Thoracic aorta (tissue), 2 donors: ENCODE measurements around the gene PDPR. TPM values are rescaled to one million over a fixed set of nuclear protein-coding genes. Genes with fewer than 3 reads are reported as not detected.
A peak's percentile ranks its signal among the peaks of the same experiment; 100 is the strongest.
"Not testable (repeated sequence)": the region's sequence is repeated elsewhere in the genome, so short reads cannot be mapped to it uniquely, and the experiment has no call there.

Experiments used
- ATAC-seq: fragments of 150-250 bp; one replicate; pipeline ENCODE4 v1.8.0; 2017; ENCODE audit warnings: low read depth; ENCODE audit not compliant: insufficient number of reproducible peaks, low FRiP score
- DNase-seq: peaks from one replicate; pipeline ENCODE4 v3.0.0-alpha.2; 2020; ENCODE audit warnings: low spot score
- H3K27ac ChIP-seq, 2 donors: fragments of 200-600 bp; sonication (generic); 1 replicate in 1 of 2; 2 replicates in 1 of 2; pipeline ENCODE4 v1.5.1; 2016; ENCODE audit warnings: mild to moderate bottlenecking in 2 of 2, moderate library complexity in 2 of 2
- H3K27me3 ChIP-seq: fragments of 200-600 bp; sonication (generic); replicated peaks from 2 replicates; pipeline ENCODE4 v1.6.0; 2016; ENCODE audit warnings: mild to moderate bottlenecking; ENCODE audit not compliant: insufficient read depth
- H3K36me3 ChIP-seq: fragments of 200-600 bp; sonication (generic); one replicate; pipeline ENCODE4 v1.5.1; 2016
- H3K4me1 ChIP-seq, 2 donors: fragments of 200-600 bp; sonication (generic); 1 replicate in 1 of 2; 2 replicates in 1 of 2; pipeline versions ENCODE4 v1.5.1 to v1.6.0; 2016; ENCODE audit warnings: low read depth in 2 of 2, mild to moderate bottlenecking in 1 of 2; ENCODE audit not compliant: control insufficient read depth in 1 of 2
- H3K4me3 ChIP-seq: fragments of 200-600 bp; sonication (generic); 2 replicates; pipeline ENCODE4 v1.5.1; 2016; ENCODE audit warnings: mild to moderate bottlenecking
- H3K9me3 ChIP-seq: fragments of 200-600 bp; sonication (generic); 2 replicates; pipeline ENCODE4 v1.5.1; 2016
- total RNA-seq, 2 donors: library from RNA; depleted of rRNA; stranded (reverse); fragments of >200 nt; gene quantifications; one replicate each; pipeline versions ENCODE4 v1.1.0 to v1.2.3, GENCODE V29; 2016

PDPR gene
- total RNA-seq, 2 donors from 2014 or later: 38.0 to 44.6 TPM

- H3K4me1 ChIP-seq, H3K4me3 ChIP-seq, ATAC-seq, H3K36me3 ChIP-seq, DNase-seq, H3K9me3 ChIP-seq, H3K27me3 ChIP-seq, H3K27ac ChIP-seq: not testable (repeated sequence)
These were observed 23.0 kb upstream of the PDPR start for GRCh38 chr16:70091104-70091503.

GRCh38 chr16:70094096-70094495 lies 20.0 kb upstream of the PDPR start:
- H3K4me3 ChIP-seq, ATAC-seq: not testable (repeated sequence)

GRCh38 chr16:70109583-70110279 lies 4.4 kb upstream of the PDPR start:
- not testable (repeated sequence) for ATAC-seq, H3K4me3 ChIP-seq, H3K9me3 ChIP-seq, H3K27me3 ChIP-seq, H3K27ac ChIP-seq, H3K4me1 ChIP-seq, H3K36me3 ChIP-seq, DNase-seq

More at GRCh38 chr16:70094096-70094495, 20.0 kb upstream of the PDPR start:
- DNase-seq, H3K27me3 ChIP-seq, H3K27ac ChIP-seq, H3K4me1 ChIP-seq, H3K36me3 ChIP-seq, H3K9me3 ChIP-seq: not testable (repeated sequence)

- ATAC-seq: not testable (repeated sequence)
These were observed 2.0 kb upstream of the PDPR start for GRCh38 chr16:70112162-70112561.

GRCh38 chr16:70113599-70113981 lies 542 bp upstream of the PDPR start:
- ATAC-seq: peak; percentile 35
- peaks cover 5 to 21% of the 10 kb centered on the region in 2 donors for H3K4me1 ChIP-seq
- not testable (repeated sequence) for DNase-seq, H3K27me3 ChIP-seq, H3K9me3 ChIP-seq, H3K36me3 ChIP-seq
- H3K4me3 ChIP-seq: peak overlapping the region; percentile 78
- H3K27ac ChIP-seq: peak overlapping the region; percentile 64 to 69

More at GRCh38 chr16:70112162-70112561, 2.0 kb upstream of the PDPR start:
- not testable (repeated sequence) for H3K9me3 ChIP-seq, H3K27me3 ChIP-seq, H3K27ac ChIP-seq, H3K36me3 ChIP-seq, H3K4me3 ChIP-seq, DNase-seq
- peaks cover 5 to 16% of the 10 kb centered on the region in 2 donors for H3K4me1 ChIP-seq

- H3K4me1 ChIP-seq: peaks cover 5 to 21% of the 10 kb centered on the region in 2 donors
- not testable (repeated sequence) for H3K27ac ChIP-seq, H3K4me3 ChIP-seq, H3K27me3 ChIP-seq, DNase-seq, H3K9me3 ChIP-seq, ATAC-seq
- H3K36me3 ChIP-seq: peaks cover 14% of the 10 kb centered on the region
These were observed 4.2 kb downstream of the PDPR start for GRCh38 chr16:70118354-70118753.

- H3K27me3 ChIP-seq, H3K27ac ChIP-seq, H3K9me3 ChIP-seq, H3K4me3 ChIP-seq, DNase-seq, ATAC-seq: not testable (repeated sequence)
- H3K4me1 ChIP-seq: peaks cover 5 to 21% of the 10 kb centered on the region in 2 donors
- H3K36me3 ChIP-seq: peaks cover 18% of the 10 kb centered on the region
These were observed 4.6 kb downstream of the PDPR start for GRCh38 chr16:70118776-70119175.

GRCh38 chr16:70120398-70120797 lies 6.3 kb downstream of the PDPR start:
- peaks cover under 1 to 14% of the 10 kb centered on the region in 2 donors for H3K4me1 ChIP-seq
- peaks cover 28% of the 10 kb centered on the region for H3K36me3 ChIP-seq
- not testable (repeated sequence) for H3K4me3 ChIP-seq, DNase-seq, H3K9me3 ChIP-seq, H3K27ac ChIP-seq, ATAC-seq, H3K27me3 ChIP-seq

GRCh38 chr16:70123822-70124221 lies 9.7 kb downstream of the PDPR start:
- not testable (repeated sequence) for DNase-seq, H3K9me3 ChIP-seq, H3K27ac ChIP-seq, H3K27me3 ChIP-seq, H3K4me1 ChIP-seq, H3K4me3 ChIP-seq, ATAC-seq
- peaks cover 56% of the 10 kb centered on the region for H3K36me3 ChIP-seq

GRCh38 chr16:70126226-70126625 lies 12.1 kb downstream of the PDPR start:
- H3K4me1 ChIP-seq, ATAC-seq, H3K27me3 ChIP-seq, DNase-seq, H3K9me3 ChIP-seq, H3K27ac ChIP-seq, H3K4me3 ChIP-seq: not testable (repeated sequence)
- peaks cover 80% of the 10 kb centered on the region for H3K36me3 ChIP-seq

- ATAC-seq, H3K27me3 ChIP-seq, H3K27ac ChIP-seq, H3K4me1 ChIP-seq, DNase-seq, H3K9me3 ChIP-seq, H3K4me3 ChIP-seq: not testable (repeated sequence)
- peaks cover 77% of the 10 kb centered on the region for H3K36me3 ChIP-seq
These were observed 13.6 kb downstream of the PDPR start for GRCh38 chr16:70127706-70128105.

- H3K27ac ChIP-seq, H3K4me1 ChIP-seq, H3K27me3 ChIP-seq, H3K9me3 ChIP-seq, ATAC-seq, DNase-seq, H3K4me3 ChIP-seq: not testable (repeated sequence)
- H3K36me3 ChIP-seq: peaks cover 80% of the 10 kb centered on the region
These were observed 14.7 kb downstream of the PDPR start for GRCh38 chr16:70128844-70129243.

GRCh38 chr16:70135796-70136195 lies 21.7 kb downstream of the PDPR start:
- H3K36me3 ChIP-seq: peaks cover 72% of the 10 kb centered on the region
- not testable (repeated sequence) for H3K27me3 ChIP-seq, H3K4me1 ChIP-seq, H3K27ac ChIP-seq, H3K4me3 ChIP-seq, DNase-seq, ATAC-seq, H3K9me3 ChIP-seq
